GM13977 (cell line): ENCODE results near the gene OVOL1.

Source experiments
- DNase-seq: peaks from one replicate; pipeline ENCODE4 v3.0.0; 2012; ENCODE audit warnings: low spot score
- in situ Hi-C: fragments of 300-500 bp; cut with MboI; formaldehyde crosslinking; loops from one replicate; pipeline ENCODE4 v1.12.0; 2022; ENCODE audit warnings: low sequenced_read_pairs, low pct_unique_long_range_greater_than_20kb, mixed read lengths, inconsistent platforms; ENCODE audit not compliant: unreplicated experiment
- TF ChIP-seq, protein P1 (sequence below): IDR thresholded peaks from 2 replicates; pipeline ENCODE4 v1.5.1; 2012; ENCODE audit warnings: mild to moderate bottlenecking, control low read depth; ENCODE audit not compliant: insufficient read depth; ENCODE audit errors: extremely low read depth, missing control alignments

Gene OVOL1

DNA sequence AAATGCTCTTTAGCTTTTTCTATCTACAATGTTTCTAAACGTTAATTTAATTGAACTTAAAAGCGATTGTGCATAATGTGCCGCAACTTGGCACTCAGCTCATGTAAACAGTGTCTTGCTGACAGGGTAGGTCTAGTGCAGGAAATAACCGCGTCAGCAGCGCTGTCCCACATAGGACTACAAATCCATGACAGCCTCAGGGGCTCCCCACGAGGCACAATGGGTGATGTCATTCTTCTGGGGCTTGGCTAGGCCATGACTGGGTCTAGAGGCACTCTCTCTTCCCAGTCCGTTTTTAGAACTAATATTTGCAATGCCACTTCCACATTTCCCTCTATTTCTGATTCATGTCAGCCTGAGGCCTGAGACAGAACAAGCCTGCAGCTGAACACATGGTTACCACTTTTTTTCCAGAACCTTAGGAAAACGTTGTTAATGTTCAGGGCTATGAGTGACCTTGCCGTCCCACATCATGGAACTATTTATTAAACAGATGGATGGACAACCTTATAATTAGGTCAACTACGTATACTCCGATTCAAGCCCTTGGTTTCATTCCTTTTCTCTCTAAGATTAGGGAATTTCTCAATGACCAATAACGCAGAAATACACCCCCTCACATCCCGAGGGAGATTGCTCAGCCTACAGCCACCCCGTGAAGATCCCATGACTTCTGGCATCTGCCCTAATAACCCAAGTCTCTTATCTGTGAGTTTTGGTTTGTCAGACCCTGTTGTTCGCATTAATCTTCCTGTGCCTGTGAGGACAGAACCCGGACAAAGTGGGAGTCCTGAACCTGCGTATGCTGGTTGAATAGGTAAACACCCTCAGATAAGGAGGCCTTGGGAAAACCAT, 27.5 kb downstream of the OVOL1 start:
- in situ Hi-C loops, result loop anchor here (10.0 kb wide), 1 partner anchor 100 kb away; the partner anchor contains the start of gene KAT5
- no peak for DNase-seq

DNA sequence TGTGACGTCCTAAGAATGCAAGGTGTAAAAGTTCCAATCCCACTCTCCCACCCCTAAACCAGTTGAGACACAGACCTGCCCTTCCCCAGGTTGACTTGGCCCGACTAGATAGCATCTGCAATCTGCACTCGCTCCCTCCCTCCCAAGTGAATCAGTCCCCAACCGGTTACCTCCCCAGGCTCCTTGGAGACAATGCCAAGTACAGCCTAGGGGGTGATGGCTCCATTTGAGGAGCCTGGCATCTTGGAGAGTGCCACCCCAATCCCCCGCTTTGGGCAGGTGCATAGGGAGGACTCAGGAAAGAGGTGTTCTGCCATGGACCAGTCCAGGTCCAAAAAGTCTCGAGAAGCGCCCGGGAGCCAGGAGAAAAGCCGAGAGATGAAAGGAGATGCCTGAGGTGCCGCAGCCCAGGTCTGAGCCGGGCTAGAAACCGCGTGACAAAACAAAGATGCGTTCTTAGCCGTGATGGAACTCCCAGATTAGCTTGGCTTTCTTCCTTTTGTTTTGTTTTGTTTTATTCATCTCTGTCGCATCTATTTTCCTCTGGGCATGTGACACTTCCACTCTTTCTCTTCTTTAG, 28.2 kb downstream of the OVOL1 start:
- no peak for DNase-seq
- in situ Hi-C loops, result loop anchor here (10.0 kb wide), 1 partner anchor 100 kb away; the partner anchor contains the start of gene KAT5
- TF ChIP-seq, protein P1, sequence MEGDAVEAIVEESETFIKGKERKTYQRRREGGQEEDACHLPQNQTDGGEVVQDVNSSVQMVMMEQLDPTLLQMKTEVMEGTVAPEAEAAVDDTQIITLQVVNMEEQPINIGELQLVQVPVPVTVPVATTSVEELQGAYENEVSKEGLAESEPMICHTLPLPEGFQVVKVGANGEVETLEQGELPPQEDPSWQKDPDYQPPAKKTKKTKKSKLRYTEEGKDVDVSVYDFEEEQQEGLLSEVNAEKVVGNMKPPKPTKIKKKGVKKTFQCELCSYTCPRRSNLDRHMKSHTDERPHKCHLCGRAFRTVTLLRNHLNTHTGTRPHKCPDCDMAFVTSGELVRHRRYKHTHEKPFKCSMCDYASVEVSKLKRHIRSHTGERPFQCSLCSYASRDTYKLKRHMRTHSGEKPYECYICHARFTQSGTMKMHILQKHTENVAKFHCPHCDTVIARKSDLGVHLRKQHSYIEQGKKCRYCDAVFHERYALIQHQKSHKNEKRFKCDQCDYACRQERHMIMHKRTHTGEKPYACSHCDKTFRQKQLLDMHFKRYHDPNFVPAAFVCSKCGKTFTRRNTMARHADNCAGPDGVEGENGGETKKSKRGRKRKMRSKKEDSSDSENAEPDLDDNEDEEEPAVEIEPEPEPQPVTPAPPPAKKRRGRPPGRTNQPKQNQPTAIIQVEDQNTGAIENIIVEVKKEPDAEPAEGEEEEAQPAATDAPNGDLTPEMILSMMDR, result no peak

More for the DNA sequence above, 27.5 kb downstream of the OVOL1 start:
- TF ChIP-seq, protein P1, result no peak

DNA sequence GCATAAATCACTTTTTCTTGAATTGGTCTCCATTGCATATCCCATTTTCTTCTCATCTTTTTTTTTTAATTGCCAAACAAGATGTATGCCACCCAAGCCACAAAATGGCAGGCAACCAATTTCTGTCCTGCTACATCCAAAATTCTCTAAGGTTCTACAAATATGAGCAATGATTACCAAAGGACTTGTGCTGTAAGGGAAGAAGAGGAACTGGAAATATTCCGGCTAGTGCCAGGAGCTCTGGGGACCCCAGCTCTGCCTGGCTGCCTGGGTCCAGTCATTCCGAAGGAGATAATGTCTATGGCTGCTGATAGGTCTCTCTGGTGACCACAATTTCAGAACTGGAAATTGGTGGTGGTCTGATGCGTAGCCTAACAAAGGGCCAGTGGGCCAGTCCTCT, 29.8 kb downstream of the OVOL1 start:
- DNase-seq, result no peak
- in situ Hi-C loops, result loop anchor here (10.0 kb wide), 1 partner anchor 102 kb away; the partner anchor contains the start of gene KAT5
- TF ChIP-seq, protein P1, result no peak

DNA sequence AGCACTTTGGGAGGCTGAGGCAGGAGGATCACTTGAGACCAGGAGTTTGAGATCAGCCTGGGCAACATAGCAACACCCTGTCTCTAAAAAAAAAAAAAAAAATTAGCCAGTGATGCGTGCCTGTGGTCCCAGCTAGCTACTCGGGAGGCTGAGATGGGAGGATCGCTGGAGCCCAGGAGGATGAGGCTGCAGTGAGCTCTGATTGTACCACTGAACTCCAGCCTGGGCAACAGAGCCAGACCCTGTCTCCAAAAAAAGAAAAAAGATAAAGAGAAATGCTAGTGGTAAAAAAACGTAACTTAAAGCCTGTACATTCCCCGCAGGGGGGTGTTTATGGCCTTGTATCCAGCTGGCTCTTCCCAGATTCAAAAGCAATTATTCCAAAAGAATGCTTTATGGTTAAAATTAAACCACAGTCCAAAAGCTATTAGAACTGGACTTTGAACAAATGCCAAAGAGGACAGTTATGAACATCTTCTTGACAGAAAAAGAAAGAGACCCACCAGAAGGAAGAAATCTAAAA, 30.5 kb downstream of the OVOL1 start:
- TF ChIP-seq, protein P1, result no peak
- no peak for DNase-seq
- in situ Hi-C loops, result loop anchor here (10.0 kb wide), 1 partner anchor 103 kb away; the partner anchor contains the start of gene KAT5

DNA sequence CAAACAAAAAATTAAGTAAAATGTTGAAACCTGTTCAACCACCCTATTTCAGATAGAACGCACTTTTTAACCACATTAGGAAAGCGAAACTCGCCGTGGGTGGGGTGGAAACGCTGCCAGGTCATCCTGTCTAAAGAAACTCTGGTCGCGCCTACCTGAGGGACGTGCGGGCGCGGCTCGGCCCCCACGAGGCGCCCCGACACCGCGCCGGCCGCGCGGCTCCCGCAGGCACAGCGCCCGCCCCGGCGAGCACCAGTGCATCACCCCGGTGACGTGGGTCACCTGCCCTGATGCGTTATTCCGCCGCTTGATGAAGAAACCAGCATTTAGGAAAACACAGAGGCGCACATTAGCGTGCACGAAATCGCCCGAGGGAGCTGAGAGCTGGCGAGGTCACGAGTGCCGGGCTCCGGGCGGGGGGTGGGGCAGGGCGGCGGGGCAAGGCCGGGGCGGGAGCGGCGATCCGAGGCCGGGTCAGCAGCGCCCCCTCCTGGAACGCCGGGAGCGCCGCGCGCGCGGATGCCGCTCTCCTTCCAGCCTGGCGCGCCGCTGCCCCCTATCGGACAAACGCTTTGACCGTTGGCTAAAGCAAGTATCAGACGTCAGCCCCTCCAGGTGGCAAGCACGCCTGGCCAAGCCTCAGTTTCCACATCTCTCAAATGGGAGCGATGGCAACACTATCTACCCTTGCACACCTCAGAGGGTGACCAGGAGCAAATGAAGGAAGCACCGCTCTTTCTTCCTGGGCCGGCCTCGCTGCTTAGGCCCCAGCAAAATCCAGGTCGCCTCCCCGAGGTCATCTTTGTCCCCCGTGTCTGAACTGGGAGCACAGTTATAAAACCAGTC, 31.2 kb downstream of the OVOL1 start:
- TF ChIP-seq, protein P1, result peak; percentile 100
- in situ Hi-C loops, result loop anchor here (10.0 kb wide), 1 partner anchor 103 kb away; the partner anchor contains the start of gene KAT5
- DNase-seq, result peak; percentile 95

DNA sequence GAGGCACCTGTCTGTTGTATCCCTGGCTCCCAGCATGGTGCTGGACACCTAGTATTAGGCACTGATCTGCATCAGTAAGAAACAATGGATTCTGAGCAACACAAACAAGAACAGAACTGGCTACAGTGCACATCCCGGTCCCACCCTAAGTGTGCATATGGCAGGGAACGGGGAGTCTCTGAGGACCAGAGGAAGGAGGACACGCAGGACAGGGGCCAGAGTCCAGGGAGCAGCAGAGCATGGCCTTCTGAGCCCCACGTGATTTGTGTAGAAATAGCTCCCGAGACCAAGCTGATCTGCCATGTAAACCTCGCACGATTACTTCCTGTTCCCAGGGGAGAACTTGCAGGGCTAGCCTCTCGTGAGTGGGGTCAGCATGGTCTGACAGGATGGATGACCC, 34.2 kb downstream of the OVOL1 start:
- in situ Hi-C loops, result no loop called here
- TF ChIP-seq, protein P1, result no peak
- no peak for DNase-seq
